ENCODE data around the gene TRIM72. TPM values are rescaled to one million over a fixed set of nuclear protein-coding genes. Genes with fewer than 3 reads are reported as not detected.
"Not testable (repeated sequence)": the region's sequence is repeated elsewhere in the genome, so short reads cannot be mapped to it uniquely, and the experiment has no call there.

Gene TRIM72
- polyA plus RNA-seq, 1 donor (not counting 4 experiments of a cell fraction or from before 2014, with no cell fraction given) = not detected

GRCh38 chr16:31277659-31278260 is 63.8 kb downstream of the TRIM72 start:
- FAIRE-seq = no peak
- no peak for DNase-seq (ENCODE audit: low read depth, low spot score)
- Histone ChIP-seq H3K27me3 (ENCODE audit: control insufficient read depth, extremely low read depth, insufficient read depth, low read length) (no peaks in the 10 kb centered on the region), H3K79me2 (ENCODE audit: control insufficient read depth, insufficient read depth, low read length) (no peaks in the 10 kb centered on the region), H3K4me1 (ENCODE audit: control insufficient read depth, extremely low read depth, insufficient read depth, low read length) (peaks cover 23% of the 10 kb centered on the region), H3K9ac (ENCODE audit: control insufficient read depth, extremely low read depth, insufficient read depth, low read length) (no peak overlapping the region), H3K27ac (ENCODE audit: control insufficient read depth, insufficient read depth, low read length) (no peak overlapping the region), H2AFZ (ENCODE audit: control insufficient read depth, low read length) (no peak overlapping the region), H3K4me2 (ENCODE audit: control insufficient read depth, extremely low read depth, insufficient read depth, low read depth, low read length) (no peak overlapping the region), H3K9me1 (ENCODE audit: control insufficient read depth, extremely low read depth, insufficient read depth, low read length) (no peaks in the 10 kb centered on the region), H3K36me3 (ENCODE audit: control insufficient read depth in 2 of 2, extremely low read depth in 1 of 2, insufficient read depth in 2 of 2, low read length in 2 of 2) (no peaks in the 10 kb centered on the region), H3K4me3 (ENCODE audit: control insufficient read depth in 2 of 3, extremely low read depth in 1 of 3, insufficient read depth in 2 of 3, low read depth in 1 of 3, low read length in 3 of 3) (no peak overlapping the region), H4K20me1 (ENCODE audit: control insufficient read depth, extremely low read depth, insufficient read depth, low read length) (no peaks in the 10 kb centered on the region), H3K9me3 (ENCODE audit: control insufficient read depth, low read depth, low read length) (no peaks in the 10 kb centered on the region)
- dilution Hi-C loops (cut with MboI; ENCODE audit: extremely low pct_ligation_motif_present, low sequenced_read_pairs) = no loop called here
- no peak for TF ChIP-seq CTCF (optimal IDR thresholded peaks at IDR 0.05 in 1 of 3, IDR thresholded peaks at IDR 0.05 in 1 of 3, conservative IDR thresholded peaks at IDR 0.05 in 1 of 3; ENCODE audit: extremely low read depth in 1 of 3, insufficient read depth in 2 of 3, low read length in 3 of 3)
- TF ChIP-seq EZH2 (IDR thresholded peaks at IDR 0.05; ENCODE audit: low read length) = no peak

GRCh38 chr16:31278853-31279252 is 64.9 kb downstream of the TRIM72 start:
- H3K4me1 ChIP-seq (ENCODE audit: control insufficient read depth, extremely low read depth, insufficient read depth, low read length) = peaks cover 17% of the 10 kb centered on the region
- H3K27ac ChIP-seq (ENCODE audit: control insufficient read depth, insufficient read depth, low read length); H3K4me3 ChIP-seq (ENCODE audit: control insufficient read depth in 2 of 3, extremely low read depth in 1 of 3, insufficient read depth in 2 of 3, low read depth in 1 of 3, low read length in 3 of 3); H3K79me2 ChIP-seq (ENCODE audit: control insufficient read depth, insufficient read depth, low read length); FAIRE-seq; H3K4me2 ChIP-seq (ENCODE audit: control insufficient read depth, extremely low read depth, insufficient read depth, low read depth, low read length); H3K9me1 ChIP-seq (ENCODE audit: control insufficient read depth, extremely low read depth, insufficient read depth, low read length); H3K9me3 ChIP-seq (ENCODE audit: control insufficient read depth, low read depth, low read length); H2AFZ ChIP-seq (ENCODE audit: control insufficient read depth, low read length); dilution Hi-C loops (cut with MboI; ENCODE audit: extremely low pct_ligation_motif_present, low sequenced_read_pairs); H3K36me3 ChIP-seq (ENCODE audit: control insufficient read depth in 2 of 2, extremely low read depth in 1 of 2, insufficient read depth in 2 of 2, low read length in 2 of 2); DNase-seq (ENCODE audit: low read depth, low spot score); H4K20me1 ChIP-seq (ENCODE audit: control insufficient read depth, extremely low read depth, insufficient read depth, low read length); H3K9ac ChIP-seq (ENCODE audit: control insufficient read depth, extremely low read depth, insufficient read depth, low read length); H3K27me3 ChIP-seq (ENCODE audit: control insufficient read depth, extremely low read depth, insufficient read depth, low read length): not testable (repeated sequence)

Small RNA genes within 50 kb of the gene (small RNA-seq; reads per million reads assigned to genes)
- gene AC009088.4 (ENCODE audit: insufficient read length in 3 of 3, low read depth in 3 of 3, low replicate concordance in 1 of 3) (0 reads per million in 3 experiments), gene NDUFA3P6 (ENCODE audit: insufficient read length in 3 of 3, low read depth in 3 of 3, low replicate concordance in 1 of 3) (0 to 0.07 (median 0) reads per million in 3 experiments)

Other genes starting within 250 kb of the TRIM72 start
- gene HSD3B7, start 228.9 kb upstream of the TRIM72 start, polyA plus RNA-seq = 2.0 to 3.5 TPM (median 2.4 TPM) in 3 replicates
- 0.34 to 0.55 TPM (median 0.50 TPM) in 3 replicates for gene STX1B, start 203.5 kb upstream of the TRIM72 start, polyA plus RNA-seq
- gene STX4, start 180.6 kb upstream of the TRIM72 start, polyA plus RNA-seq = 43.6 to 51.1 TPM (median 48.3 TPM) in 3 replicates
- gene ZNF668, start 139.9 kb upstream of the TRIM72 start, polyA plus RNA-seq = 5.5 to 9.4 TPM (median 8.3 TPM) in 3 replicates
- gene ZNF646, start 139.7 kb upstream of the TRIM72 start, polyA plus RNA-seq = 2.5 to 4.3 TPM (median 2.7 TPM) in 3 replicates
- 0.50 to 1.2 TPM (median 0.97 TPM) in 3 replicates for gene PRSS53, start 125.2 kb upstream of the TRIM72 start, polyA plus RNA-seq
- 73.6 to 118 TPM (median 96.1 TPM) in 3 replicates for gene VKORC1, start 119.3 kb upstream of the TRIM72 start, polyA plus RNA-seq
- 17.2 to 35.7 TPM (median 19.9 TPM) in 3 replicates for gene BCKDK, start 105.7 kb upstream of the TRIM72 start, polyA plus RNA-seq
- gene KAT8, start 96.5 kb upstream of the TRIM72 start, polyA plus RNA-seq = 25.9 to 26.4 TPM (median 26.1 TPM) in 3 replicates
- gene PRSS8, start 78.4 kb upstream of the TRIM72 start, polyA plus RNA-seq = 31.2 to 65.3 TPM (median 46.4 TPM) in 3 replicates
- gene PRSS36, start 64.1 kb upstream of the TRIM72 start, polyA plus RNA-seq = 0.08 to 0.95 TPM (median 0.43 TPM) in 3 replicates
- 88.0 to 210 TPM (median 199 TPM) in 3 replicates for gene FUS, start 34.0 kb upstream of the TRIM72 start, polyA plus RNA-seq
- 46.4 to 84.9 TPM (median 58.1 TPM) in 3 replicates for gene PYCARD, start 11.4 kb upstream of the TRIM72 start, polyA plus RNA-seq
- gene PYDC1, start 3.0 kb downstream of the TRIM72 start, polyA plus RNA-seq = not detected in 3 replicates
- 0.11 to 0.30 TPM (median 0.13 TPM) in 3 replicates for gene ITGAM, start 45.9 kb downstream of the TRIM72 start, polyA plus RNA-seq
- 0.03 to 0.11 TPM (median 0.04 TPM) in 3 replicates for gene ITGAX, start 141.1 kb downstream of the TRIM72 start, polyA plus RNA-seq
- not detected in 3 replicates for gene ITGAD, start 179.2 kb downstream of the TRIM72 start, polyA plus RNA-seq
- not detected in 3 replicates for gene COX6A2, start 214.2 kb downstream of the TRIM72 start, polyA plus RNA-seq
- gene ZNF843, start 228.7 kb downstream of the TRIM72 start, polyA plus RNA-seq = 0.08 to 0.12 TPM (median 0.10 TPM) in 3 replicates
- 3.0 to 4.4 TPM (median 3.8 TPM) in 3 replicates for gene ARMC5, start 245.4 kb downstream of the TRIM72 start, polyA plus RNA-seq